HepG2 (cell line): ENCODE data around the gene GSK3A. TPM values are rescaled to one million over a fixed set of nuclear protein-coding genes. Genes with fewer than 3 reads are reported as not detected.

Source experiments
- HNF1B ChIP-seq: sonication (generic); formaldehyde crosslinking; IDR thresholded peaks from 2 replicates; pipeline ENCODE4 v1.5.1; 2020; ENCODE audit warnings: mild to moderate bottlenecking, moderate library complexity, missing genetic modification reagents
- KDM3A ChIP-seq: IDR thresholded peaks from 2 replicates; pipeline ENCODE4 v1.6.1; 2018; ENCODE audit warnings: low read depth, missing compliant biosample characterization
- MEF2D ChIP-seq: sonication (generic); formaldehyde crosslinking; IDR thresholded peaks from 2 replicates; pipeline ENCODE4 v1.5.1; 2020; ENCODE audit warnings: mild to moderate bottlenecking, missing genetic modification reagents
- MEIS1 ChIP-seq: sonication (generic); formaldehyde crosslinking; IDR thresholded peaks from 2 replicates; pipeline ENCODE4 v1.9.0; 2021; ENCODE audit warnings: mild to moderate bottlenecking, missing genetic modification reagents, moderate library complexity, borderline replicate concordance
- MTA3 ChIP-seq: sonication (generic); formaldehyde crosslinking; IDR thresholded peaks from 2 replicates; pipeline ENCODE4 v1.4.0; 2020; ENCODE audit warnings: missing genetic modification reagents
- NFYB ChIP-seq: sonication (generic); formaldehyde crosslinking; IDR thresholded peaks from 2 replicates; pipeline ENCODE4 v1.4.0; 2020; ENCODE audit warnings: missing genetic modification reagents
- SALL1 ChIP-seq: sonication (generic); formaldehyde crosslinking; IDR thresholded peaks from 2 replicates; pipeline ENCODE4 v1.8.0; 2022; ENCODE audit warnings: mild to moderate bottlenecking, missing genetic modification reagents
- SNRNP70 ChIP-seq: fragments of 200-400 bp; formaldehyde crosslinking; IDR thresholded peaks from 2 replicates; pipeline ENCODE4 v1.6.1; 2017; ENCODE audit warnings: mild to moderate bottlenecking, low read depth, low read length, moderate library complexity
- SRF ChIP-seq: IDR thresholded peaks from 2 replicates; pipeline ENCODE4 v1.6.1; 2011; ENCODE audit warnings: mild to moderate bottlenecking, low read depth, low read length, moderate library complexity
- STAG1 ChIP-seq: sonication (generic); formaldehyde crosslinking; IDR thresholded peaks from 2 replicates; pipeline ENCODE4 v1.4.0; 2020; ENCODE audit warnings: missing genetic modification reagents
- TRAFD1 ChIP-seq: sonication (generic); formaldehyde crosslinking; IDR thresholded peaks from 2 replicates; pipeline ENCODE4 v1.5.1; 2020; ENCODE audit warnings: missing genetic modification reagents, mild to moderate bottlenecking, borderline replicate concordance
- UBTF ChIP-seq: sonication (generic); formaldehyde crosslinking; IDR thresholded peaks from 2 replicates; pipeline ENCODE4 v1.4.0; 2020; ENCODE audit warnings: mild to moderate bottlenecking, missing genetic modification reagents
- ZFP36L2 ChIP-seq: sonication (generic); formaldehyde crosslinking; IDR thresholded peaks from 2 replicates; pipeline ENCODE4 v1.4.0; 2020; ENCODE audit warnings: missing genetic modification reagents
- ZNF30 ChIP-seq: sonication (generic); formaldehyde crosslinking; IDR thresholded peaks from 2 replicates; pipeline ENCODE4 v1.5.0; 2020; ENCODE audit warnings: mild to moderate bottlenecking, missing genetic modification reagents
- ZNF607 ChIP-seq: sonication (generic); formaldehyde crosslinking; IDR thresholded peaks from 2 replicates; pipeline ENCODE4 v1.5.1; 2020; ENCODE audit warnings: missing genetic modification reagents, mild to moderate bottlenecking, borderline replicate concordance
- ZNF609 ChIP-seq: sonication (generic); formaldehyde crosslinking; IDR thresholded peaks from 2 replicates; pipeline ENCODE4 v1.4.0; 2020; ENCODE audit warnings: mild to moderate bottlenecking, missing genetic modification reagents, borderline replicate concordance
- ZSCAN21 ChIP-seq: sonication (generic); formaldehyde crosslinking; IDR thresholded peaks from 2 replicates; pipeline ENCODE4 v1.8.0; 2022; ENCODE audit warnings: mild to moderate bottlenecking, missing genetic modification reagents, moderate library complexity, borderline replicate concordance
- polyA plus RNA-seq, 8 experiments: library from polyadenylated mRNA; depleted of rRNA in 3 of 8; stranded (reverse) in 7 of 8; unstranded in 1 of 8; fragments of >200 nt; fragmentation: Illumina TruSeq in 4 of 8; extraction: Trizol in 4 of 8; gene quantifications; 2 replicates each; pipeline versions ENCODE4 v1.2.1 to v1.2.3, GENCODE V29; 2011 to 2016; ENCODE audit warnings: low read depth in 4 of 8, missing spikeins in 1 of 8, mixed read lengths in 1 of 8; ENCODE audit not compliant: insufficient read depth in 1 of 8
- total RNA-seq, 5 experiments: library from RNA; depleted of rRNA; stranded (reverse); fragments of >200 nt; fragmentation: Illumina TruSeq; extraction: Trizol; gene quantifications; 2 replicates each; pipeline ENCODE4 v1.2.3, GENCODE V29; 2016; ENCODE audit warnings: low read depth in 1 of 5

Gene GSK3A
- total and polyA plus RNA-seq, 2 of the 13 experiments (the other 11 are each of a cell fraction or from before 2014, with no cell fraction given): 16.9 to 52.5 TPM

- TF ChIP-seq ZSCAN21: 0 out of 2 replicates have a peak, but pooled peaks have one; percentile 20
- peak; percentile 30; the same call in 1 of the 2 replicates for TF ChIP-seq ZNF607 (CRISPR knock-in tag)
- peak; percentile 63; the same call in 1 of the 2 replicates for TF ChIP-seq MEF2D (CRISPR knock-in tag)
- TF ChIP-seq MTA3: no peak
- no peak for TF ChIP-seq NFYB (CRISPR knock-in tag)
- no peak for TF ChIP-seq ZNF609 (CRISPR knock-in tag)
- no peak for TF ChIP-seq TRAFD1 (CRISPR knock-in tag)
- TF ChIP-seq SRF: 0 out of 2 replicates have a peak, but pooled peaks have one; percentile 11
- TF ChIP-seq SALL1 (CRISPR knock-in tag): no peak
- no peak for TF ChIP-seq ZNF30
- no peak for TF ChIP-seq SNRNP70
- peak; percentile 67; the same call in 1 of the 2 replicates for TF ChIP-seq HNF1B (CRISPR knock-in tag)
- no peak for TF ChIP-seq UBTF
- TF ChIP-seq KDM3A: no peak
- 0 out of 2 replicates have a peak, but pooled peaks have one; percentile 64 for TF ChIP-seq MEIS1 (CRISPR knock-in tag)
- peak; percentile 74 for TF ChIP-seq STAG1 (CRISPR knock-in tag)
- no peak for TF ChIP-seq ZFP36L2
These were observed 3.9 kb upstream of the GSK3A start (continued) for GRCh38 chr19:42246143-42246921.
